ENCODE data around the gene ENOX1. TPM values are rescaled to one million over a fixed set of nuclear protein-coding genes. Genes with fewer than 3 reads are reported as not detected.

ENOX1 gene
- total RNA-seq, 1 donor: 7.4 TPM

DNA sequence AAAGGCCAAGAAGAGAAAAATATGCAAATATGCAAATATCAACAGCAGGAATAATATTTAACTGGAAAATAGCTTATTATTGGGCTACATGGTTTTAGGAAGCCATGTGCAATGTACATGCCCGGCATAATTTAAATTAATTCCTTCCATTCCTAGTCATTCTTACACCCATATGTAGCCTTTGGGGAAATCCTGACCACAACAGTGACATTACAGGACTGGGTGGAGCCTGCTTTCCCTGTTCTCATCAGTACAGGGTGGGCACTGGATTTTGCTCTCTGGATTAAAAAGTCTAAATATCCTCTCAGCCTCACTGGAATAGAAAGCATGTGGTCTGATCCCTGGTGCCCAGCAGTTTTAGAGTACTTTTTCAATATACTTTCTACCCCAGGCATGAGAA is 565.2 kb downstream of the ENOX1 start:
- no peak for TF ChIP-seq CTCF (IDR thresholded peaks at IDR 0.05; ENCODE audit: insufficient read depth, low read length)
- H3K4me3 ChIP-seq (ENCODE audit: low read depth, low read length): no peak overlapping the region
- DNase-seq (ENCODE audit: low read depth): no peak

- no peak for DNase-seq (ENCODE audit: low read depth)
- no peak for TF ChIP-seq CTCF (IDR thresholded peaks at IDR 0.05; ENCODE audit: insufficient read depth, low read length)
- H3K4me3 ChIP-seq (ENCODE audit: low read depth, low read length): no peak overlapping the region
Observed at GRCh38 chr13:43220873-43221595, 565.7 kb downstream of the ENOX1 start.

GRCh38 chr13:43214124-43214523 is 572.6 kb downstream of the ENOX1 start:
- no peak overlapping the region for H3K4me3 ChIP-seq (ENCODE audit: low read depth, low read length)
- TF ChIP-seq CTCF (IDR thresholded peaks at IDR 0.05; ENCODE audit: insufficient read depth, low read length): no peak
- DNase-seq (ENCODE audit: low read depth): no peak

DNA sequence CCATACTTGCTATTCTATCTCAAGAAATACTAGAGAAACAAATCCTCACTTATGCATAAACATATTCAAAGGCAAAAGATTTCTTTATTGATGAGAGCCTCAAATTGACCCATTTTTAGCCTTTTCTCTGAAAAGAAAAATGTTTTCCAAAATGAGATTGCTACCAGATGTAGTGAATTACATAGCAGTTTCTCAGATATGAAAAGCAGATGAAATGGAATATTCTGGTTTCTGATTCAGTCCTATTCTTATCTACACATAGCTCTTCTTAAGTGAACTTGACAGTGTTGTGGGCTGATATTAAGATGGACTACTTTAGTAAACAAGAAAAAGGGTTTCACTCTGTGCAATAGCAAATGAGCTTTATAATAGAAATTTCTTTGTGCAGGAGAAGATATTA is 579.9 kb downstream of the ENOX1 start:
- no peak overlapping the region for H3K4me3 ChIP-seq (ENCODE audit: low read depth, low read length)
- no peak for TF ChIP-seq CTCF (IDR thresholded peaks at IDR 0.05; ENCODE audit: insufficient read depth, low read length)
- peak; percentile 8 for DNase-seq (ENCODE audit: low read depth)

- DNase-seq (ENCODE audit: low read depth): peak; percentile 11
Observed at GRCh38 chr13:43205416-43205815, 581.4 kb downstream of the ENOX1 start.

DNA sequence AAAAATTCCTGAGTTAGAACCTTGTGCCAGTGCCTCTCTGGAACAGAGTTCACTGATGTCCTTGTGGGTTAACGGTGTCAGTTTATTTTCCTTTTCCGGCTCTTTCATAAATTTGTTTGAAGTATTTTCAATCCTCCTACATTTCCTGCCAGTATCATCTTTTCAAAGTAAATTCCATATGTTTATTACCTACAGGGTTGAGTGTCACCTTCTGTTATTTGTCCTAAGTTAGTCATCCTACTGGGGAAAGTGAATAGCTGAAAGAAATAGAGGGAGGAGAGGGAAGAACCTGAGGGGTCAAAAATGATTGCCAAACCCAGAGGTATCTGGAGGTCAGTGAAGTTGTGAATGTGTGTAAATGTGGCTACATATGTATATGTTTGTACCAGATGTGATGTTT is 582.2 kb downstream of the ENOX1 start:
- DNase-seq (ENCODE audit: low read depth): no peak
- TF ChIP-seq CTCF (IDR thresholded peaks at IDR 0.05; ENCODE audit: insufficient read depth, low read length): no peak
- H3K4me3 ChIP-seq (ENCODE audit: low read depth, low read length): no peak overlapping the region

More at GRCh38 chr13:43205416-43205815, 581.4 kb downstream of the ENOX1 start:
- no peak for TF ChIP-seq CTCF (IDR thresholded peaks at IDR 0.05; ENCODE audit: insufficient read depth, low read length)
- H3K4me3 ChIP-seq (ENCODE audit: low read depth, low read length): no peak overlapping the region

GRCh38 chr13:43203781-43204180 is 583.0 kb downstream of the ENOX1 start:
- DNase-seq (ENCODE audit: low read depth): peak; percentile 9
- H3K4me3 ChIP-seq (ENCODE audit: low read depth, low read length): no peak overlapping the region
- no peak for TF ChIP-seq CTCF (IDR thresholded peaks at IDR 0.05; ENCODE audit: insufficient read depth, low read length)
